ENCODE results near the gene RRP12. TPM values are rescaled to one million over a fixed set of nuclear protein-coding genes. Genes with fewer than 3 reads are reported as not detected.
"Not testable (repeated sequence)": the region's sequence is repeated elsewhere in the genome, so short reads cannot be mapped to it uniquely, and the experiment has no call there.

Gene RRP12
- total RNA-seq, 5 donors from 2014 or later (not counting 1 experiment from before 2014, with no cell fraction given), result 25.9 to 91.4 (median 33.5) TPM

- peak in 1 of 35 experiments; percentile 29 for DNase-seq
- 4% methylated on average over 22 of the region's 34 CpGs for WGBS (ENCODE audit: insufficient coverage)
Measured at GRCh38 chr10:97426776-97427570, 25.8 kb upstream of the RRP12 start.

GRCh38 chr10:97425964-97426775 is 25.0 kb upstream of the RRP12 start, which contains the start of gene PGAM1:
TSS of gene PGAM1 (plus strand) at chr10:97426191. CDS start at chr10:97426308, 117 bp downstream.
- H3K27me3 ChIP-seq (replicated peaks in 1 of 2; ENCODE audit: control insufficient read depth in 2 of 2, extremely low read depth in 1 of 2, insufficient read depth in 2 of 2, low read length in 1 of 2), result no peaks in the 10 kb centered on the region
- Mint-ChIP-seq H3K4me1 (peaks cover 38 to 55% (median 45%) of the 10 kb centered on the region in 3 donors), H3K9me3 (no peaks in the 10 kb centered on the region), H3K36me3 (peaks cover 11% of the 10 kb centered on the region), H3K27ac (peak within 1 kb of the TSS; percentile 91 to 93), H3K4me3 (peak within 1 kb of the TSS; percentile 84 to 94 (median 87)), H3K27me3 (peaks cover 0 to 2% of the 10 kb centered on the region in 2 donors)
- DNase-seq, result peak; percentile 85 to 99 (median 91)
- under 1% methylated on average over 65 of the region's 90 CpGs for WGBS (ENCODE audit: insufficient coverage)
- H3K36me3 ChIP-seq (ENCODE audit: control insufficient read depth in 2 of 2, extremely low read depth in 1 of 2, insufficient read depth in 1 of 2, low read length in 1 of 2), result peaks cover 2 to 18% of the 10 kb centered on the region in 2 donors
- ChIA-PET CTCF (interaction anchor here in 1 of 2 donors (0.7 to 1.5 kb wide), 3 partner anchors 12 to 25 kb away, joined by 3 read pairs; partner anchors contain the start of gene RRP12), POLR2A (no interaction called here)
- peak within 1 kb of the TSS; percentile 76 to 83 for H3K4me3 ChIP-seq (ENCODE audit: control insufficient read depth in 1 of 2, extremely low read depth in 1 of 2, low read length in 1 of 2)
- peak; percentile 83 to 93 (median 87) for ATAC-seq (replicated peaks in 1 of 4)
- peaks cover 23 to 45% of the 10 kb centered on the region in 2 experiments for H3K4me1 ChIP-seq (ENCODE audit: control insufficient read depth in 1 of 2, extremely low read depth in 1 of 2, insufficient read depth in 2 of 2, low read length in 2 of 2)
- H3K9me3 ChIP-seq, result no peaks in the 10 kb centered on the region
- peak within 1 kb of the TSS; percentile 88 for H3K27ac ChIP-seq (ENCODE audit: low read length)

More at GRCh38 chr10:97426776-97427570, 25.8 kb upstream of the RRP12 start:
- peak overlapping the region; percentile 60 for H3K27ac ChIP-seq (ENCODE audit: low read length)
- H3K4me3 ChIP-seq (ENCODE audit: control insufficient read depth in 1 of 2, extremely low read depth in 1 of 2, low read length in 1 of 2), result peak overlapping the region; percentile 76 to 83
- H3K27me3 ChIP-seq (replicated peaks in 1 of 2; ENCODE audit: control insufficient read depth in 2 of 2, extremely low read depth in 1 of 2, insufficient read depth in 2 of 2, low read length in 1 of 2), result no peaks in the 10 kb centered on the region
- peaks cover 38 to 53% (median 45%) of the 10 kb centered on the region in 3 donors for H3K4me1 Mint-ChIP-seq
- H3K27me3 Mint-ChIP-seq, result peaks cover 0 to 2% of the 10 kb centered on the region in 2 donors
- ChIA-PET POLR2A (interaction anchor here in 1 of 2 donors (1.9 kb wide), 1 partner anchor 26 kb away, joined by 8 read pairs; the partner anchor contains the start of gene RRP12), CTCF (interaction anchor here in 1 of 2 donors (0.7 kb wide), 1 partner anchor 13 kb away, joined by 3 read pairs; no protein-coding TSS in a partner anchor)
- H3K4me1 ChIP-seq (ENCODE audit: control insufficient read depth in 1 of 2, extremely low read depth in 1 of 2, insufficient read depth in 2 of 2, low read length in 2 of 2), result peaks cover 23 to 45% of the 10 kb centered on the region in 2 experiments
- H3K9me3 Mint-ChIP-seq, result no peaks in the 10 kb centered on the region
- ATAC-seq (replicated peaks in 1 of 4), result no peak
- H3K9me3 ChIP-seq, result no peaks in the 10 kb centered on the region
- H3K27ac Mint-ChIP-seq, result peak overlapping the region; percentile 85 to 86
- peaks cover 10 to 26% of the 10 kb centered on the region in 2 donors for H3K36me3 ChIP-seq (ENCODE audit: control insufficient read depth in 2 of 2, extremely low read depth in 1 of 2, insufficient read depth in 1 of 2, low read length in 1 of 2)
- peak overlapping the region; percentile 84 to 94 (median 87) for H3K4me3 Mint-ChIP-seq
- H3K36me3 Mint-ChIP-seq, result peaks cover 17% of the 10 kb centered on the region

- 72% methylated on average over 2 of the region's 8 CpGs for WGBS (ENCODE audit: insufficient coverage)
- H3K9me3 ChIP-seq; H3K9me3 Mint-ChIP-seq; H3K4me3 ChIP-seq (ENCODE audit: control insufficient read depth in 1 of 2, extremely low read depth in 1 of 2, low read length in 1 of 2); H3K27ac ChIP-seq (ENCODE audit: low read length); DNase-seq; ATAC-seq (replicated peaks in 1 of 4); H3K36me3 ChIP-seq (ENCODE audit: control insufficient read depth in 2 of 2, extremely low read depth in 1 of 2, insufficient read depth in 1 of 2, low read length in 1 of 2); H3K27me3 Mint-ChIP-seq; H3K36me3 Mint-ChIP-seq; H3K27me3 ChIP-seq (replicated peaks in 1 of 2; ENCODE audit: control insufficient read depth in 2 of 2, extremely low read depth in 1 of 2, insufficient read depth in 2 of 2, low read length in 1 of 2): not testable (repeated sequence)
- ChIA-PET POLR2A (interaction anchor here in 1 of 2 donors (1.5 kb wide), 1 partner anchor 10 kb away, joined by 4 read pairs; no protein-coding TSS in a partner anchor), CTCF (interaction anchor here (0.7 to 1.5 kb wide), 3 partner anchors 16 to 60 kb away, joined by 3 to 5 read pairs (median 3); no protein-coding TSS in a partner anchor)
- H3K4me1 ChIP-seq (ENCODE audit: control insufficient read depth in 1 of 2, extremely low read depth in 1 of 2, insufficient read depth in 2 of 2, low read length in 2 of 2), result peaks cover 23 to 52% of the 10 kb centered on the region in 2 experiments
- H3K27ac Mint-ChIP-seq, result peak overlapping the region; percentile 95 to 98
- H3K4me1 Mint-ChIP-seq, result peaks cover 44 to 56% (median 47%) of the 10 kb centered on the region in 3 donors
- peak overlapping the region in 1 of 3 donors; percentile 9 for H3K4me3 Mint-ChIP-seq
Measured at GRCh38 chr10:97423757-97424098, 22.6 kb upstream of the RRP12 start.

GRCh38 chr10:97416565-97416964 is 15.4 kb upstream of the RRP12 start:
- Mint-ChIP-seq H3K36me3 (no peaks in the 10 kb centered on the region), H3K27ac (peak overlapping the region; percentile 91 to 95), H3K4me1 (peaks cover 54 to 59% (median 55%) of the 10 kb centered on the region in 3 donors), H3K9me3 (no peaks in the 10 kb centered on the region), H3K4me3 (peak overlapping the region in 1 of 3 donors; percentile 29), H3K27me3 (no peaks in the 10 kb centered on the region)
- H3K9me3 ChIP-seq, result no peaks in the 10 kb centered on the region
- peak overlapping the region; percentile 38 for H3K27ac ChIP-seq (ENCODE audit: low read length)
- peaks cover 27 to 63% of the 10 kb centered on the region in 2 experiments for H3K4me1 ChIP-seq (ENCODE audit: control insufficient read depth in 1 of 2, extremely low read depth in 1 of 2, insufficient read depth in 2 of 2, low read length in 2 of 2)
- no peak for ATAC-seq (replicated peaks in 1 of 4)
- H3K27me3 ChIP-seq (replicated peaks in 1 of 2; ENCODE audit: control insufficient read depth in 2 of 2, extremely low read depth in 1 of 2, insufficient read depth in 2 of 2, low read length in 1 of 2), result no peaks in the 10 kb centered on the region
- DNase-seq, result peak in 1 of 35 experiments; percentile 33
- WGBS (ENCODE audit: insufficient coverage), result 3% methylated on average over 4 of the region's 6 CpGs
- no peaks in the 10 kb centered on the region for H3K36me3 ChIP-seq (ENCODE audit: control insufficient read depth in 2 of 2, extremely low read depth in 1 of 2, insufficient read depth in 1 of 2, low read length in 1 of 2)
- ChIA-PET POLR2A (no interaction called here), CTCF (no interaction called here)
- no peak overlapping the region for H3K4me3 ChIP-seq (ENCODE audit: control insufficient read depth in 1 of 2, extremely low read depth in 1 of 2, low read length in 1 of 2)

- H3K36me3 Mint-ChIP-seq, result no peaks in the 10 kb centered on the region
- H3K4me3 ChIP-seq (ENCODE audit: control insufficient read depth in 1 of 2, extremely low read depth in 1 of 2, low read length in 1 of 2), result no peak overlapping the region
Measured at GRCh38 chr10:97412891-97413304, 11.8 kb upstream of the RRP12 start.

More at GRCh38 chr10:97412891-97413304, 11.8 kb upstream of the RRP12 start:
- H3K27me3 Mint-ChIP-seq, result no peaks in the 10 kb centered on the region
- ChIA-PET POLR2A (interaction anchor here in 1 of 2 donors (2.4 kb wide), 1 partner anchor 12 kb away, joined by 16 read pairs; the partner anchor contains the start of gene RRP12), CTCF (no interaction called here)
- no peaks in the 10 kb centered on the region for H3K27me3 ChIP-seq (replicated peaks in 1 of 2; ENCODE audit: control insufficient read depth in 2 of 2, extremely low read depth in 1 of 2, insufficient read depth in 2 of 2, low read length in 1 of 2)
- peak overlapping the region; percentile 41 to 75 for H3K27ac Mint-ChIP-seq
- no peaks in the 10 kb centered on the region for H3K9me3 ChIP-seq
- peak overlapping the region in 1 of 3 donors; percentile 2 for H3K4me3 Mint-ChIP-seq
- peaks cover 37 to 42% (median 39%) of the 10 kb centered on the region in 3 donors for H3K4me1 Mint-ChIP-seq
- DNase-seq, result no peak
- WGBS (ENCODE audit: insufficient coverage), result 28% methylated on average over 8 of the region's 10 CpGs
- no peaks in the 10 kb centered on the region for H3K9me3 Mint-ChIP-seq
- H3K27ac ChIP-seq (ENCODE audit: low read length), result peak overlapping the region; percentile 60
- H3K36me3 ChIP-seq (ENCODE audit: control insufficient read depth in 2 of 2, extremely low read depth in 1 of 2, insufficient read depth in 1 of 2, low read length in 1 of 2), result no peaks in the 10 kb centered on the region
- ATAC-seq (replicated peaks in 1 of 4), result no peak
- peaks cover 21 to 45% of the 10 kb centered on the region in 2 experiments for H3K4me1 ChIP-seq (ENCODE audit: control insufficient read depth in 1 of 2, extremely low read depth in 1 of 2, insufficient read depth in 2 of 2, low read length in 2 of 2)

Measured in T-cell (primary cell).